ENCODE data around the gene CADM4. TPM values are rescaled to one million over a fixed set of nuclear protein-coding genes. Genes with fewer than 3 reads are reported as not detected.

CADM4 gene
- total and polyA plus RNA-seq, 2 donors (not counting 1 experiment from before 2014, with no cell fraction given): 0.21 to 0.42 TPM

DNA sequence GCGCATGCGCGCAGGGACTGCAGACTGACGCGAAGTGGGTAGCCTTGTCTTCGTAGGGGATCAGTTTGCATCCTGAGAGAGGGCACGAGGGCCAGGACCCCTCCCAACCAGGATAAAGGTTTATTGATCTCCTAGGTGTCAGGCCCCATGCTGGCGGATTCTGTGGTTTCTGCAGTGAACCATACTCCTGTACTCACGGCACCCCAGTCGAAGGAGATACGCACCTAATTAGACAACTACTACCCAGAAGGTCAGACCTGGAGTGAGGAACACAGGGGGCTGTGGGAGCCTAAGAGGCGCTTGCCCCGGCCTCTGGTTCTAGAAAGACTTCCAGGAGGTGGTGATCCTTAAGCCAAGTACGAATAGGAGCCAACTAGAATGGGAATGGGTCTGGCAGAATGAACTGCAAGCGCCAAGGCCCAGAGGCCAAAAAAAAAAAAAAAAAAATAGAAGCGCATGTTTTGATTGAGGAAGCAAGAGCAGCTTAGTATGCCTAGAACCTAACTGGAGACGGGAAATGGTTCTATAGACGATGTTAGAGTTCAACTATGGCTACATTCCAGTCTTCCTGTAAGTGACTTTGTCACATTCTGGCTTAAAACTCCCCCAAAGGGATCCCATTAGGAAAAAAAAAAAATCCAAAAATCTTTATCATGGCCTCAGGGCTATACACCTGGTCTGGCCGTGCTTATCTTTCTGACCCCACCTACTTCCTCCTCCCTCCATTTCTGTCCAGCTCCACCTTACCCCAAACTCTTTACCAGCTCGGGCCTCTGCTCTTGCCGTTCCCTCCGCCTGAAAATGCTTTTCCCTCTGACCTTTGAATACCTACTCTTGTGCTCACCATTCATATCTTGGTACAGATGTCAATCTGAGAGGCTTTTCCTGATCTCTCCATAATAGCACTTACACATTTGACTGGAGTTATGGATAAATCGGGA, 19.3 kb downstream of the CADM4 start:
- ATAC-seq (ENCODE audit: low read depth): no peak
- Histone ChIP-seq H3K4me1 (ENCODE audit: control insufficient read depth in 2 of 2, insufficient read depth in 2 of 2, low read length in 2 of 2) (peaks cover 16 to 22% of the 10 kb centered on the region in 2 donors), H3K9me3 (ENCODE audit: control extremely low read depth in 1 of 3, control insufficient read depth in 2 of 3, insufficient read depth in 1 of 3, low read length in 2 of 3) (peaks cover 0 to 15% (median 0%) of the 10 kb centered on the region in 3 donors), H3K79me2 (ENCODE audit: control insufficient read depth, insufficient read depth, low read length) (peaks cover 14% of the 10 kb centered on the region), H3K27me3 (replicated peaks in 1 of 4; ENCODE audit: control extremely low read depth in 1 of 4, control insufficient read depth in 3 of 4, insufficient read depth in 4 of 4, low read length in 3 of 4) (no peaks in the 10 kb centered on the region), H3K27ac (ENCODE audit: low read length in 2 of 2) (peak overlapping the region; percentile 84 to 88), H4K20me1 (ENCODE audit: control insufficient read depth, insufficient read depth, low read length, poor library complexity, severe bottlenecking) (peaks cover 16% of the 10 kb centered on the region), H3K4me2 (replicated peaks; ENCODE audit: low read depth, low read length, poor library complexity, severe bottlenecking) (peak overlapping the region; percentile 79), H2AFZ (ENCODE audit: insufficient read depth, low read depth, low read length, poor library complexity, severe bottlenecking) (peak overlapping the region; percentile 94), H3K36me3 (replicated peaks in 1 of 2; ENCODE audit: control extremely low read depth in 1 of 2, control insufficient read depth in 1 of 2, extremely low read depth in 1 of 2, insufficient read depth in 2 of 2, low read length in 1 of 2) (no peaks in the 10 kb centered on the region), H3K4me3 (ENCODE audit: control extremely low read depth in 1 of 5, extremely low read depth in 1 of 5, insufficient read depth in 1 of 5, low read depth in 2 of 5, low read length in 4 of 5) (peak overlapping the region; percentile 54 to 86 (median 80)), H3K9ac (ENCODE audit: low read length) (peak overlapping the region; percentile 86)
- Mint-ChIP-seq H3K27me3 (no peaks in the 10 kb centered on the region), H3K4me3 (peak overlapping the region; percentile 98), H3K27ac (peak overlapping the region; percentile 99), H3K4me1 (peaks cover 30% of the 10 kb centered on the region), H3K9me3 (ENCODE audit: insufficient read depth) (no peaks in the 10 kb centered on the region)
- DNase-seq: no peak
- WGBS (ENCODE audit: insufficient coverage): 57% methylated on average over 19 of the region's 23 CpGs
- CTCF ChIA-PET: interaction anchor here (0.6 to 1.8 kb wide), 5 partner anchors 10 to 70 kb away, joined by 3 to 4 read pairs (median 3); no protein-coding TSS in a partner anchor
- intact Hi-C loops (cut with micrococcal nuclease): loop anchor here (1.0 kb wide), 1 partner anchor 48 kb away; no protein-coding TSS in a partner anchor
- POLR2A ChIA-PET: interaction anchor here (0.7 to 1.3 kb wide), 2 partner anchors 47 to 87 kb away, joined by 3 to 4 read pairs; partner anchors contain the start of gene ZNF575
- no peak for TF ChIP-seq EZH2 (IDR thresholded peaks at IDR 0.05; ENCODE audit: borderline replicate concordance, insufficient read depth, low read depth, low read length, poor library complexity, severe bottlenecking)
- TF ChIP-seq, protein P1, sequence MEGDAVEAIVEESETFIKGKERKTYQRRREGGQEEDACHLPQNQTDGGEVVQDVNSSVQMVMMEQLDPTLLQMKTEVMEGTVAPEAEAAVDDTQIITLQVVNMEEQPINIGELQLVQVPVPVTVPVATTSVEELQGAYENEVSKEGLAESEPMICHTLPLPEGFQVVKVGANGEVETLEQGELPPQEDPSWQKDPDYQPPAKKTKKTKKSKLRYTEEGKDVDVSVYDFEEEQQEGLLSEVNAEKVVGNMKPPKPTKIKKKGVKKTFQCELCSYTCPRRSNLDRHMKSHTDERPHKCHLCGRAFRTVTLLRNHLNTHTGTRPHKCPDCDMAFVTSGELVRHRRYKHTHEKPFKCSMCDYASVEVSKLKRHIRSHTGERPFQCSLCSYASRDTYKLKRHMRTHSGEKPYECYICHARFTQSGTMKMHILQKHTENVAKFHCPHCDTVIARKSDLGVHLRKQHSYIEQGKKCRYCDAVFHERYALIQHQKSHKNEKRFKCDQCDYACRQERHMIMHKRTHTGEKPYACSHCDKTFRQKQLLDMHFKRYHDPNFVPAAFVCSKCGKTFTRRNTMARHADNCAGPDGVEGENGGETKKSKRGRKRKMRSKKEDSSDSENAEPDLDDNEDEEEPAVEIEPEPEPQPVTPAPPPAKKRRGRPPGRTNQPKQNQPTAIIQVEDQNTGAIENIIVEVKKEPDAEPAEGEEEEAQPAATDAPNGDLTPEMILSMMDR (IDR thresholded peaks at IDR 0.05): no peak
